ENCODE results near the gene CPSF3.

GRCh38 chr2:9463698-9464034, 40.2 kb downstream of the CPSF3 start:
- TF ChIP-seq PHF8 (CRISPR knock-in tag; IDR thresholded peaks at IDR 0.05): no peak
- no peak for TF ChIP-seq ZNF274 (CRISPR knock-in tag; IDR thresholded peaks at IDR 0.05)
- no peak for TF ChIP-seq CTCF (CRISPR knock-in tag; IDR thresholded peaks at IDR 0.05)
- TF ChIP-seq ZKSCAN5 (CRISPR knock-in tag; IDR thresholded peaks at IDR 0.05): no peak
- no peak for TF ChIP-seq MZF1 (CRISPR knock-in tag; IDR thresholded peaks at IDR 0.05; ENCODE audit: borderline replicate concordance)
- TF ChIP-seq CEBPB (IDR thresholded peaks at IDR 0.05; ENCODE audit: borderline replicate concordance, low read depth, low read length): no peak
- no peak for TF ChIP-seq BRCA1 (CRISPR knock-in tag; IDR thresholded peaks at IDR 0.05)
- no peak for TF ChIP-seq SMYD3 (CRISPR knock-in tag; IDR thresholded peaks at IDR 0.05)
- TF ChIP-seq ERF (CRISPR knock-in tag; IDR thresholded peaks at IDR 0.05): no peak
